ENCODE data around the gene RPS6KA3. TPM values are rescaled to one million over a fixed set of nuclear protein-coding genes. Genes with fewer than 3 reads are reported as not detected.
A peak's percentile ranks its signal among the peaks of the same experiment; 100 is the strongest.

RPS6KA3 gene
- polyA plus RNA-seq, 1 of the 3 experiments (the other 2 are of a cell fraction), result 14.3 TPM

DNA sequence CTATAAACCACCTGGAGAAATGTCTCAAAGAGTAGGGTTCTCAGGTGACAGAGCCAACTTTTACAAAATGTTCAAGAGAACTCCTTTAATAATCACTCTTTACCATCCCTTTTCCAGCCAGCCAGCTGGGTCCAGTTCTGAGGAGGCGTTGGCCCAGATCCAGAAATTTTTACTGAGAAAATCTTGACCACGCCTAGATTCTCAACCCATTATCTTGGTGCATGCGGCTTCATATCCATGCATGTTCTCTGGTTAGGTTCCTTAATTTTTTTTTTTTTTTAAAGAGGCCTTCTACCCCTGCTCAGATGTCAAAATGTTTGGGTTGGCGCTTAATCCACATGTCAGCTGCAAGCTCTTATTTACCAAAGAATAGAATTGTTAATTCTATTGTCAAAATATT is 138.0 kb downstream of the RPS6KA3 start:
- peak overlapping the region in 1 of 2 experiments; percentile 24; a peak in 1 of 4 replicates for H3K27ac ChIP-seq (ENCODE audit: low read depth in 2 of 2, low read length in 1 of 2)
- no peak overlapping the region for H3K4me3 ChIP-seq (ENCODE audit: low read depth in 2 of 2, low read length in 1 of 2)
- H3K9me3 ChIP-seq, result no peaks in the 10 kb centered on the region
- peaks cover 5% of the 10 kb centered on the region; the same call in 1 of the 2 replicates for H3K79me2 ChIP-seq (ENCODE audit: insufficient read depth)
- H3K9me2 ChIP-seq, result no peaks in the 10 kb centered on the region
- H4K20me1 ChIP-seq (ENCODE audit: insufficient read depth), result peaks cover 13% of the 10 kb centered on the region; the same call in 1 of the 2 replicates
- DNase-seq, result no peak
- H3K4me2 ChIP-seq, result no peak overlapping the region
- 90% methylated on average over 4 of the region's 4 CpGs for WGBS (ENCODE audit: low lambda C conversion rate)
- no peak overlapping the region for H3K9ac ChIP-seq
- H3K27me3 ChIP-seq (ENCODE audit: insufficient read depth), result no peaks in the 10 kb centered on the region
- peaks cover 60% of the 10 kb centered on the region for H3F3A ChIP-seq (replicated peaks; ENCODE audit: insufficient read depth)
- H3K36me3 ChIP-seq (replicated peaks in 1 of 2; ENCODE audit: control insufficient read depth in 1 of 2, insufficient read depth in 2 of 2, low read length in 1 of 2), result peaks cover 69 to 73% of the 10 kb centered on the region in 2 experiments
- no peaks in the 10 kb centered on the region for H3K4me1 ChIP-seq (ENCODE audit: control insufficient read depth in 1 of 2, insufficient read depth in 2 of 2, low read depth in 1 of 2, low read length in 1 of 2)
- POLR2A ChIA-PET, result no interaction called here
- H2AFZ ChIP-seq (ENCODE audit: low read depth), result no peak overlapping the region
- TF ChIP-seq RFX5 (IDR thresholded peaks at IDR 0.05; ENCODE audit: low read length), result no peak
- no peak for TF ChIP-seq EZH2phosphoT487 (IDR thresholded peaks at IDR 0.05; ENCODE audit: borderline replicate concordance, low read depth)
- TF ChIP-seq, protein P1, sequence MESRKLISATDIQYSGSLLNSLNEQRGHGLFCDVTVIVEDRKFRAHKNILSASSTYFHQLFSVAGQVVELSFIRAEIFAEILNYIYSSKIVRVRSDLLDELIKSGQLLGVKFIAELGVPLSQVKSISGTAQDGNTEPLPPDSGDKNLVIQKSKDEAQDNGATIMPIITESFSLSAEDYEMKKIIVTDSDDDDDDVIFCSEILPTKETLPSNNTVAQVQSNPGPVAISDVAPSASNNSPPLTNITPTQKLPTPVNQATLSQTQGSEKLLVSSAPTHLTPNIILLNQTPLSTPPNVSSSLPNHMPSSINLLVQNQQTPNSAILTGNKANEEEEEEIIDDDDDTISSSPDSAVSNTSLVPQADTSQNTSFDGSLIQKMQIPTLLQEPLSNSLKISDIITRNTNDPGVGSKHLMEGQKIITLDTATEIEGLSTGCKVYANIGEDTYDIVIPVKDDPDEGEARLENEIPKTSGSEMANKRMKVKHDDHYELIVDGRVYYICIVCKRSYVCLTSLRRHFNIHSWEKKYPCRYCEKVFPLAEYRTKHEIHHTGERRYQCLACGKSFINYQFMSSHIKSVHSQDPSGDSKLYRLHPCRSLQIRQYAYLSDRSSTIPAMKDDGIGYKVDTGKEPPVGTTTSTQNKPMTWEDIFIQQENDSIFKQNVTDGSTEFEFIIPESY (IDR thresholded peaks at IDR 0.05; ENCODE audit: borderline replicate concordance, low read depth), result no peak
- TF ChIP-seq TCF12 (IDR thresholded peaks at IDR 0.05), result no peak
- TF ChIP-seq GATA2 (CRISPR knock-in tag; IDR thresholded peaks at IDR 0.05), result no peak
- TF ChIP-seq, protein P2, sequence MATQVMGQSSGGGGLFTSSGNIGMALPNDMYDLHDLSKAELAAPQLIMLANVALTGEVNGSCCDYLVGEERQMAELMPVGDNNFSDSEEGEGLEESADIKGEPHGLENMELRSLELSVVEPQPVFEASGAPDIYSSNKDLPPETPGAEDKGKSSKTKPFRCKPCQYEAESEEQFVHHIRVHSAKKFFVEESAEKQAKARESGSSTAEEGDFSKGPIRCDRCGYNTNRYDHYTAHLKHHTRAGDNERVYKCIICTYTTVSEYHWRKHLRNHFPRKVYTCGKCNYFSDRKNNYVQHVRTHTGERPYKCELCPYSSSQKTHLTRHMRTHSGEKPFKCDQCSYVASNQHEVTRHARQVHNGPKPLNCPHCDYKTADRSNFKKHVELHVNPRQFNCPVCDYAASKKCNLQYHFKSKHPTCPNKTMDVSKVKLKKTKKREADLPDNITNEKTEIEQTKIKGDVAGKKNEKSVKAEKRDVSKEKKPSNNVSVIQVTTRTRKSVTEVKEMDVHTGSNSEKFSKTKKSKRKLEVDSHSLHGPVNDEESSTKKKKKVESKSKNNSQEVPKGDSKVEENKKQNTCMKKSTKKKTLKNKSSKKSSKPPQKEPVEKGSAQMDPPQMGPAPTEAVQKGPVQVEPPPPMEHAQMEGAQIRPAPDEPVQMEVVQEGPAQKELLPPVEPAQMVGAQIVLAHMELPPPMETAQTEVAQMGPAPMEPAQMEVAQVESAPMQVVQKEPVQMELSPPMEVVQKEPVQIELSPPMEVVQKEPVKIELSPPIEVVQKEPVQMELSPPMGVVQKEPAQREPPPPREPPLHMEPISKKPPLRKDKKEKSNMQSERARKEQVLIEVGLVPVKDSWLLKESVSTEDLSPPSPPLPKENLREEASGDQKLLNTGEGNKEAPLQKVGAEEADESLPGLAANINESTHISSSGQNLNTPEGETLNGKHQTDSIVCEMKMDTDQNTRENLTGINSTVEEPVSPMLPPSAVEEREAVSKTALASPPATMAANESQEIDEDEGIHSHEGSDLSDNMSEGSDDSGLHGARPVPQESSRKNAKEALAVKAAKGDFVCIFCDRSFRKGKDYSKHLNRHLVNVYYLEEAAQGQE (IDR thresholded peaks at IDR 0.05; ENCODE audit: low read depth, low read length), result no peak
- no peak for TF ChIP-seq FOSL2 (IDR thresholded peaks at IDR 0.05; ENCODE audit: borderline replicate concordance, low read depth)
- TF ChIP-seq CHD2 (IDR thresholded peaks at IDR 0.05; ENCODE audit: low read length, partially characterized antibody), result no peak
- TF ChIP-seq NRF1 (IDR thresholded peaks at IDR 0.05; ENCODE audit: low read depth, low read length), result no peak
- TF ChIP-seq RAD21 (IDR thresholded peaks at IDR 0.05; ENCODE audit: low read length), result no peak
- TF ChIP-seq, protein P3, sequence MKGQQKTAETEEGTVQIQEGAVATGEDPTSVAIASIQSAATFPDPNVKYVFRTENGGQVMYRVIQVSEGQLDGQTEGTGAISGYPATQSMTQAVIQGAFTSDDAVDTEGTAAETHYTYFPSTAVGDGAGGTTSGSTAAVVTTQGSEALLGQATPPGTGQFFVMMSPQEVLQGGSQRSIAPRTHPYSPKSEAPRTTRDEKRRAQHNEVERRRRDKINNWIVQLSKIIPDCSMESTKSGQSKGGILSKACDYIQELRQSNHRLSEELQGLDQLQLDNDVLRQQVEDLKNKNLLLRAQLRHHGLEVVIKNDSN (IDR thresholded peaks at IDR 0.05; ENCODE audit: borderline replicate concordance, low read depth), result no peak
- no peak for TF ChIP-seq MXI1 (IDR thresholded peaks at IDR 0.05; ENCODE audit: low read depth, low read length)
- no peak for TF ChIP-seq TEAD4 (IDR thresholded peaks at IDR 0.05; ENCODE audit: borderline replicate concordance, insufficient read depth)
- no peak for TF ChIP-seq TAF1 (IDR thresholded peaks at IDR 0.05; ENCODE audit: borderline replicate concordance, low read depth, low read length)
- TF ChIP-seq, protein P4, sequence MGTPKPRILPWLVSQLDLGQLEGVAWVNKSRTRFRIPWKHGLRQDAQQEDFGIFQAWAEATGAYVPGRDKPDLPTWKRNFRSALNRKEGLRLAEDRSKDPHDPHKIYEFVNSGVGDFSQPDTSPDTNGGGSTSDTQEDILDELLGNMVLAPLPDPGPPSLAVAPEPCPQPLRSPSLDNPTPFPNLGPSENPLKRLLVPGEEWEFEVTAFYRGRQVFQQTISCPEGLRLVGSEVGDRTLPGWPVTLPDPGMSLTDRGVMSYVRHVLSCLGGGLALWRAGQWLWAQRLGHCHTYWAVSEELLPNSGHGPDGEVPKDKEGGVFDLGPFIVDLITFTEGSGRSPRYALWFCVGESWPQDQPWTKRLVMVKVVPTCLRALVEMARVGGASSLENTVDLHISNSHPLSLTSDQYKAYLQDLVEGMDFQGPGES (IDR thresholded peaks at IDR 0.05; ENCODE audit: low read depth, low read length), result no peak
- CTCF ChIA-PET, result interaction anchor here (1.1 kb wide), 1 partner anchor 29 kb away, joined by 4 read pairs; no protein-coding TSS in a partner anchor

Measured in SK-N-SH (cell line).